ENCODE measurements around the gene CA10. TPM values are rescaled to one million over a fixed set of nuclear protein-coding genes. Genes with fewer than 3 reads are reported as not detected.

The CA10 gene
- total RNA-seq, 1 experiment from 2014 or later = not detected

- no peak for TF ChIP-seq CTCF (conservative IDR thresholded peaks at IDR 0.05; ENCODE audit: low read depth, low read length)
- TF ChIP-seq EZH2 (IDR thresholded peaks at IDR 0.05; ENCODE audit: borderline replicate concordance, low read depth, low read length, poor library complexity, severe bottlenecking) = no peak
- POLR2A ChIA-PET (ENCODE audit: low non-redundant PET) = no interaction called here
Measured at GRCh38 chr17:51803161-51803560, 355.4 kb downstream of the CA10 start.

GRCh38 chr17:51802544-51802943 lies 356.0 kb downstream of the CA10 start:
- CTCF ChIA-PET = no interaction called here
- H3K27ac ChIP-seq (ENCODE audit: low read depth, low read length, poor library complexity, severe bottlenecking) = no peak overlapping the region
- TF ChIP-seq EZH2 (IDR thresholded peaks at IDR 0.05; ENCODE audit: borderline replicate concordance, low read depth, low read length, poor library complexity, severe bottlenecking) (no peak), CTCF (conservative IDR thresholded peaks at IDR 0.05; ENCODE audit: low read depth, low read length) (no peak)

More at GRCh38 chr17:51803161-51803560, 355.4 kb downstream of the CA10 start:
- no peaks in the 10 kb centered on the region for H3K36me3 ChIP-seq (ENCODE audit: insufficient read depth, low read length, poor library complexity, severe bottlenecking)
- no peaks in the 10 kb centered on the region for H3K27me3 ChIP-seq (replicated peaks; ENCODE audit: insufficient read depth, low read depth, low read length, poor library complexity)
- H3K9me3 ChIP-seq (ENCODE audit: low read depth, low read length, poor library complexity, severe bottlenecking) = no peaks in the 10 kb centered on the region
- H3K4me1 ChIP-seq (ENCODE audit: insufficient read depth, low read length, poor library complexity, severe bottlenecking) = no peaks in the 10 kb centered on the region
- intact Hi-C loops (cut with micrococcal nuclease; ENCODE audit: unreplicated experiment) = no loop called here
- no peak overlapping the region for H3K27ac ChIP-seq (ENCODE audit: low read depth, low read length, poor library complexity, severe bottlenecking)
- BruUV-seq (replicated peaks) = no TSS peak
- CTCF ChIA-PET = no interaction called here
- no peak overlapping the region for H3K4me3 ChIP-seq (ENCODE audit: low read depth, low read length, poor library complexity, severe bottlenecking)
- DNase-seq (ENCODE audit: low spot score) = no peak

DNA sequence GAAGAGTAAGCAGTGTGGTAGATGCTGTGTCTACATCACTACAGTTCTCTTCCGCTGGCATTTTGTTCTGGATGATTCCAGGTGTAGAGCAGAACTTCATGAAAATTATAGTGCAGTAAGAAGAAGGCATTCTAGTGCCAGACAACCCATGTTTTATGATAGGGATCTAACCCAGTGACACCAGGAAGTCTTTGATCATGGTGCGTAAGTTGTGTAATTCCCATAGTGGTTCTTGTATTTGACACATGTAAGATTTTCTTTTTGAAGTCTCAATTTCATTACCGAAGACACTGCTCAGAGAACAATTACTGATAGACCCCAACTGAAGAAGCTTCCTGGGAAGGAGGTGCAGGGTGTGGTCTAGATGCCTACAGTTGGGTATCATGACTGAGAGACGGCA lies 356.9 kb downstream of the CA10 start:
- Histone ChIP-seq H3K9me3 (ENCODE audit: low read depth, low read length, poor library complexity, severe bottlenecking) (no peaks in the 10 kb centered on the region), H3K4me1 (ENCODE audit: insufficient read depth, low read length, poor library complexity, severe bottlenecking) (no peaks in the 10 kb centered on the region), H3K4me3 (ENCODE audit: low read depth, low read length, poor library complexity, severe bottlenecking) (no peak overlapping the region), H3K27me3 (replicated peaks; ENCODE audit: insufficient read depth, low read depth, low read length, poor library complexity) (no peaks in the 10 kb centered on the region), H3K36me3 (ENCODE audit: insufficient read depth, low read length, poor library complexity, severe bottlenecking) (no peaks in the 10 kb centered on the region), H3K27ac (ENCODE audit: low read depth, low read length, poor library complexity, severe bottlenecking) (no peak overlapping the region)
- TF ChIP-seq EZH2 (IDR thresholded peaks at IDR 0.05; ENCODE audit: borderline replicate concordance, low read depth, low read length, poor library complexity, severe bottlenecking) = no peak
- TF ChIP-seq CTCF (conservative IDR thresholded peaks at IDR 0.05; ENCODE audit: low read depth, low read length) = no peak
- BruUV-seq (replicated peaks) = no TSS peak
- CTCF ChIA-PET = no interaction called here
- intact Hi-C loops (cut with micrococcal nuclease; ENCODE audit: unreplicated experiment) = no loop called here
- DNase-seq (ENCODE audit: low spot score) = no peak
- POLR2A ChIA-PET (ENCODE audit: low non-redundant PET) = no interaction called here

More at GRCh38 chr17:51802544-51802943, 356.0 kb downstream of the CA10 start:
- DNase-seq (ENCODE audit: low spot score) = no peak
- Histone ChIP-seq H3K36me3 (ENCODE audit: insufficient read depth, low read length, poor library complexity, severe bottlenecking) (no peaks in the 10 kb centered on the region), H3K4me1 (ENCODE audit: insufficient read depth, low read length, poor library complexity, severe bottlenecking) (no peaks in the 10 kb centered on the region), H3K9me3 (ENCODE audit: low read depth, low read length, poor library complexity, severe bottlenecking) (no peaks in the 10 kb centered on the region), H3K4me3 (ENCODE audit: low read depth, low read length, poor library complexity, severe bottlenecking) (no peak overlapping the region), H3K27me3 (replicated peaks; ENCODE audit: insufficient read depth, low read depth, low read length, poor library complexity) (no peaks in the 10 kb centered on the region)
- intact Hi-C loops (cut with micrococcal nuclease; ENCODE audit: unreplicated experiment) = no loop called here
- POLR2A ChIA-PET (ENCODE audit: low non-redundant PET) = no interaction called here
- BruUV-seq (replicated peaks) = no TSS peak

Measured in A673 (cell line).